HEK293 (cell line): ENCODE data around the gene STAMBP.
A peak's percentile ranks its signal among the peaks of the same experiment; 100 is the strongest.
"Not testable (repeated sequence)": the region's sequence is repeated elsewhere in the genome, so short reads cannot be mapped to it uniquely, and the experiment has no call there.

Experiments
- CTCF ChIA-PET: fragments of 350-600 bp; formaldehyde crosslinking; extraction: SDS; loops from one replicate; lab custom pipeline; 2021; ENCODE audit warnings: antibody characterized with exemption; lab: Yijun Ruan, JAX
- POLR2A ChIA-PET: fragments of 300-600 bp; formaldehyde crosslinking; extraction: SDS; loops from one replicate; lab custom pipeline; 2020; ENCODE audit warnings: antibody characterized with exemption, inconsistent platforms; lab: Yijun Ruan, JAX
- H3K27ac ChIP-seq: fragments of 200-500 bp; sonication (Bioruptor generic); 2 replicates; pipeline ENCODE4 v1.5.1; 2014; ENCODE audit warnings: low read depth, low read length, control low read depth, inconsistent platforms; ENCODE audit errors: extremely low read depth
- H3K36me3 ChIP-seq, 2 experiments: fragments of 200-500 bp in 1 of 2; sonication (Bioruptor generic) in 1 of 2; 1 replicate in 1 of 2; 2 replicates in 1 of 2; pipeline ENCODE4 v1.5.1; 2014 to 2017; ENCODE audit warnings: inconsistent platforms in 2 of 2, low read length in 2 of 2; ENCODE audit not compliant: control insufficient read depth in 2 of 2, insufficient read depth in 1 of 2
- H3K4me1 ChIP-seq: fragments of 200-500 bp; sonication (Bioruptor generic); 2 replicates; pipeline ENCODE4 v1.5.1; 2014; ENCODE audit warnings: mild to moderate bottlenecking, low read length, inconsistent platforms; ENCODE audit not compliant: control insufficient read depth, insufficient read depth
- H3K4me3 ChIP-seq: 2 replicates; pipeline ENCODE4 v1.5.1; 2011; ENCODE audit warnings: low read depth, mild to moderate bottlenecking, control low read depth, low read length, moderate library complexity
- H3K9me3 ChIP-seq: fragments of 200-500 bp; sonication (Bioruptor generic); 2 replicates; pipeline ENCODE4 v1.5.1; 2014; ENCODE audit warnings: low read depth, low read length, inconsistent platforms; ENCODE audit not compliant: control insufficient read depth, insufficient read depth
- GLIS1 ChIP-seq: fragments of 450-650 bp; formaldehyde crosslinking; IDR thresholded peaks from 2 replicates; pipeline ENCODE4 v1.5.1; 2016; ENCODE audit warnings: missing biosample characterization, missing genetic modification characterization
- GLIS2 ChIP-seq: fragments of 450-650 bp; formaldehyde crosslinking; IDR thresholded peaks from 2 replicates; pipeline ENCODE4 v1.5.1; 2016; ENCODE audit warnings: missing biosample characterization, missing genetic modification characterization
- KLF10 ChIP-seq: fragments of 450-650 bp; IDR thresholded peaks from 2 replicates; pipeline ENCODE4 v1.5.1; 2018; ENCODE audit warnings: missing biosample characterization, mild to moderate bottlenecking, missing genetic modification characterization
- MZF1 ChIP-seq: fragments of 450-650 bp; formaldehyde crosslinking; IDR thresholded peaks from 2 replicates; pipeline ENCODE4 v1.5.1; 2017; ENCODE audit warnings: missing biosample characterization, missing genetic modification characterization, borderline replicate concordance
- TCF7L2 ChIP-seq: IDR thresholded peaks from 2 replicates; pipeline ENCODE4 v1.6.1; 2011; ENCODE audit warnings: low read depth, mild to moderate bottlenecking, inconsistent platforms, low read length, moderate library complexity, borderline replicate concordance
- ZNF10 ChIP-seq: fragments of 450-650 bp; formaldehyde crosslinking; IDR thresholded peaks from 2 replicates; pipeline ENCODE4 v1.5.1; 2017; ENCODE audit warnings: missing biosample characterization, missing genetic modification characterization
- ZNF157 ChIP-seq: fragments of 450-650 bp; formaldehyde crosslinking; IDR thresholded peaks from 2 replicates; pipeline ENCODE4 v1.5.1; 2016; ENCODE audit warnings: missing biosample characterization, missing genetic modification characterization
- ZNF169 ChIP-seq: fragments of 450-650 bp; formaldehyde crosslinking; IDR thresholded peaks from 2 replicates; pipeline ENCODE4 v1.5.1; 2016; ENCODE audit warnings: missing biosample characterization, missing genetic modification characterization
- ZNF335 ChIP-seq: fragments of 450-650 bp; formaldehyde crosslinking; conservative IDR thresholded peaks from 2 replicates; pipeline ENCODE4 v1.5.1; 2016; ENCODE audit warnings: missing biosample characterization, missing genetic modification characterization
- ZNF341 ChIP-seq: fragments of 450-650 bp; formaldehyde crosslinking; IDR thresholded peaks from 2 replicates; pipeline ENCODE4; 2016; ENCODE audit warnings: low read depth, missing biosample characterization, missing genetic modification characterization
- ZNF350 ChIP-seq: fragments of 450-650 bp; formaldehyde crosslinking; IDR thresholded peaks from 2 replicates; pipeline ENCODE4 v1.5.0; 2017; ENCODE audit warnings: missing biosample characterization, mild to moderate bottlenecking, missing genetic modification characterization
- ZNF48 ChIP-seq: fragments of 450-650 bp; formaldehyde crosslinking; IDR thresholded peaks from 2 replicates; pipeline ENCODE4 v1.5.1; 2016; ENCODE audit warnings: missing biosample characterization, missing genetic modification characterization
- ZNF529 ChIP-seq: fragments of 450-650 bp; formaldehyde crosslinking; IDR thresholded peaks from 2 replicates; pipeline ENCODE4 v1.5.1; 2017; ENCODE audit warnings: missing genetic modification characterization, missing biosample characterization; ENCODE audit not compliant: insufficient replicate concordance
- ZNF596 ChIP-seq: fragments of 450-650 bp; IDR thresholded peaks from 2 replicates; pipeline ENCODE4 v1.5.0; 2018; ENCODE audit warnings: missing biosample characterization, mild to moderate bottlenecking, missing genetic modification characterization, moderate library complexity
- ZNF670 ChIP-seq: fragments of 450-650 bp; formaldehyde crosslinking; IDR thresholded peaks from 2 replicates; pipeline ENCODE4 v1.5.1; 2016; ENCODE audit warnings: missing biosample characterization, missing genetic modification characterization, low read depth
- ZNF76 ChIP-seq: fragments of 450-650 bp; formaldehyde crosslinking; IDR thresholded peaks from 2 replicates; pipeline ENCODE4; 2016; ENCODE audit warnings: low read depth, missing biosample characterization, missing genetic modification characterization, borderline replicate concordance
- TF ChIP-seq, protein P1 (sequence below): fragments of 450-650 bp; formaldehyde crosslinking; IDR thresholded peaks from 2 replicates; pipeline ENCODE4 v1.5.1; 2016; ENCODE audit warnings: missing biosample characterization, missing genetic modification characterization
- TF ChIP-seq, protein P2 (sequence below): fragments of 450-650 bp; formaldehyde crosslinking; IDR thresholded peaks from 2 replicates; pipeline ENCODE4 v1.5.1; 2016; ENCODE audit warnings: missing biosample characterization, missing genetic modification characterization, borderline replicate concordance
- TF ChIP-seq, protein P3 (sequence below): fragments of 450-650 bp; formaldehyde crosslinking; IDR thresholded peaks from 2 replicates; pipeline ENCODE4 v1.5.1; 2016; ENCODE audit warnings: missing biosample characterization, missing genetic modification characterization
- TF ChIP-seq, protein P4 (sequence below): fragments of 450-650 bp; formaldehyde crosslinking; IDR thresholded peaks from 2 replicates; pipeline ENCODE4 v1.5.1; 2016; ENCODE audit warnings: missing biosample characterization, missing genetic modification characterization

The STAMBP gene

DNA sequence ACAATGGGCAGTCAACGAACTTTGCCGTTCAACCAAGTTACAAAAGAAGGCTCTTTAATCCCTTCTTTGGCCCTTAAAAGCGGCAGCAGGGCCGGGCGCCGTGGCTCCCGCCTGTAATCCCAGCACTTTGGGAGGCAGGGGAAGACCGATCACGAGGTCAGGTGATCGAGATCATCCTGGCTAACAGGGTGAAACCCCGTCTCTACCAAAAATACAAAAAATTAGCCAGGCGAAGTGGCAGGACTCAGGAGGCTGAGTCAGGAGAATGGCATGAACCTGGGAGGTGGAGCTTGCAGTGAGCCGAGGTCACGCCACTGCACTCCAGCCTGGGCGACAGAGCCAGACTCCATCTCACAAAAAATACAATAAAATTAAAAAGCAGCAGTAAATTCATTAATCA lies 45.4 kb upstream of the STAMBP start:
- H3K27ac ChIP-seq, H3K4me1 ChIP-seq, H3K36me3 ChIP-seq, H3K4me3 ChIP-seq, H3K9me3 ChIP-seq, POLR2A ChIA-PET, CTCF ChIA-PET: not testable (repeated sequence)
- TF ChIP-seq, protein P1, sequence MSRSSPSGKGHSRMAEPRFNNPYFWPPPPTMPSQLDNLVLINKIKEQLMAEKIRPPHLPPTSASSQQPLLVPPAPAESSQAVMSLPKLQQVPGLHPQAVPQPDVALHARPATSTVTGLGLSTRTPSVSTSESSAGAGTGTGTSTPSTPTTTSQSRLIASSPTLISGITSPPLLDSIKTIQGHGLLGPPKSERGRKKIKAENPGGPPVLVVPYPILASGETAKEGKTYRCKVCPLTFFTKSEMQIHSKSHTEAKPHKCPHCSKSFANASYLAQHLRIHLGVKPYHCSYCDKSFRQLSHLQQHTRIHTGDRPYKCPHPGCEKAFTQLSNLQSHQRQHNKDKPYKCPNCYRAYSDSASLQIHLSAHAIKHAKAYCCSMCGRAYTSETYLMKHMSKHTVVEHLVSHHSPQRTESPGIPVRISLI (tag by site-specific recombination), result 0 out of 2 replicates have a peak, but pooled peaks have one; percentile 33

DNA sequence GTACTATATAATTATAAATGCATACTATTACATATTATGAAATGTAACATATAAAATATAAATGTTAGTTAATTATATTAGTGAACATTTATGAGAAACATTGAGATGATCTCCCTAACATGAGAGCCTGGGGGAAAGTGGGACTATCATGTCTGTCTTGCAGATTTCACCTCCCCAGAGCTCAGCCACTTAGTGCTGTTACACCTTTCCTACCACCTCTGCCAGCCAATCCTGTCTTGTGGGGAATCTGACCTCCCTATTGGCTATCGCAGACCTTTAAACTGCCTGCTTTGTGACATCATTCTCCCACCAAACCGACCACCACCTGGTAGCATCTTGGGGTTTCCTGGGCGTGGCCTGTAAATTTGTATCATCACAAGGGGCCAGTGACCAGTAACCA lies 44.9 kb upstream of the STAMBP start, which contains the start of gene C2orf78:
TSS of gene C2orf78 (plus strand) at position 301 of the 400 bp plus-strand sequence. CDS start 127 bp downstream, outside the sequence.
- CTCF ChIA-PET, H3K27ac ChIP-seq, POLR2A ChIA-PET: not testable (repeated sequence)

DNA sequence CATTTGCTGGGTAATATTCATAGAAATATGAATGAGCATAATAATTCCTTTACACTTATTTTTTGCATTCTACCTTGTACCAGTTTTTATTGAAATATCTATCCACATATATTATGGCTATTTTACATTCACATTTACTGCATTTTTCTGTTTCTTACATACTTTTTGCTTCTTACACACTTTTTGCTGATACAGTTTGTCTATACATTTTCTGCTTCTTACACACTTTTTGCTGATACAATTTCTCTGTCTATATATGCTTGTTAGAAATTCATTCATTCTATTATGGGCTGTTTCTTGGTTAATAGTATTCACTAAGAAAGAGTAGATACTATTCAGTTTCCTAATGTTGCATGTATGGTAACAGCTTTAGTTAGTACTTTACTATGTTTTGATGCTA lies 16.9 kb upstream of the STAMBP start:
- no peaks in the 10 kb centered on the region for H3K4me1 ChIP-seq
- ChIA-PET POLR2A (no interaction called here), CTCF (interaction anchor here (3.7 kb wide), 1 partner anchor 12 kb away, joined by 28 read pairs; no protein-coding TSS in a partner anchor)
- no peak for TF ChIP-seq ZNF169 (tag by site-specific recombination)
- TF ChIP-seq GLIS2 (tag by site-specific recombination), result no peak
- TF ChIP-seq ZNF350 (tag by site-specific recombination), result no peak
- TF ChIP-seq ZNF157, result no peak
- no peak for TF ChIP-seq ZNF596 (tag by site-specific recombination)
- TF ChIP-seq, protein P2, sequence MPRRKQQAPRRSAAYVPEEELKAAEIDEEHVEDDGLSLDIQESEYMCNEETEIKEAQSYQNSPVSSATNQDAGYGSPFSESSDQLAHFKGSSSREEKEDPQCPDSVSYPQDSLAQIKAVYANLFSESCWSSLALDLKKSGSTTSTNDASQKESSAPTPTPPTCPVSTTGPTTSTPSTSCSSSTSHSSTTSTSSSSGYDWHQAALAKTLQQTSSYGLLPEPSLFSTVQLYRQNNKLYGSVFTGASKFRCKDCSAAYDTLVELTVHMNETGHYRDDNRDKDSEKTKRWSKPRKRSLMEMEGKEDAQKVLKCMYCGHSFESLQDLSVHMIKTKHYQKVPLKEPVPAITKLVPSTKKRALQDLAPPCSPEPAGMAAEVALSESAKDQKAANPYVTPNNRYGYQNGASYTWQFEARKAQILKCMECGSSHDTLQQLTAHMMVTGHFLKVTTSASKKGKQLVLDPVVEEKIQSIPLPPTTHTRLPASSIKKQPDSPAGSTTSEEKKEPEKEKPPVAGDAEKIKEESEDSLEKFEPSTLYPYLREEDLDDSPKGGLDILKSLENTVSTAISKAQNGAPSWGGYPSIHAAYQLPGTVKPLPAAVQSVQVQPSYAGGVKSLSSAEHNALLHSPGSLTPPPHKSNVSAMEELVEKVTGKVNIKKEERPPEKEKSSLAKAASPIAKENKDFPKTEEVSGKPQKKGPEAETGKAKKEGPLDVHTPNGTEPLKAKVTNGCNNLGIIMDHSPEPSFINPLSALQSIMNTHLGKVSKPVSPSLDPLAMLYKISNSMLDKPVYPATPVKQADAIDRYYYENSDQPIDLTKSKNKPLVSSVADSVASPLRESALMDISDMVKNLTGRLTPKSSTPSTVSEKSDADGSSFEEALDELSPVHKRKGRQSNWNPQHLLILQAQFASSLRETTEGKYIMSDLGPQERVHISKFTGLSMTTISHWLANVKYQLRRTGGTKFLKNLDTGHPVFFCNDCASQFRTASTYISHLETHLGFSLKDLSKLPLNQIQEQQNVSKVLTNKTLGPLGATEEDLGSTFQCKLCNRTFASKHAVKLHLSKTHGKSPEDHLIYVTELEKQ (tag by site-specific recombination), result no peak
- TF ChIP-seq ZNF670, result no peak
- TF ChIP-seq GLIS1 (tag by site-specific recombination), result no peak
- TF ChIP-seq ZNF529 (tag by site-specific recombination), result no peak
- TF ChIP-seq, protein P3, sequence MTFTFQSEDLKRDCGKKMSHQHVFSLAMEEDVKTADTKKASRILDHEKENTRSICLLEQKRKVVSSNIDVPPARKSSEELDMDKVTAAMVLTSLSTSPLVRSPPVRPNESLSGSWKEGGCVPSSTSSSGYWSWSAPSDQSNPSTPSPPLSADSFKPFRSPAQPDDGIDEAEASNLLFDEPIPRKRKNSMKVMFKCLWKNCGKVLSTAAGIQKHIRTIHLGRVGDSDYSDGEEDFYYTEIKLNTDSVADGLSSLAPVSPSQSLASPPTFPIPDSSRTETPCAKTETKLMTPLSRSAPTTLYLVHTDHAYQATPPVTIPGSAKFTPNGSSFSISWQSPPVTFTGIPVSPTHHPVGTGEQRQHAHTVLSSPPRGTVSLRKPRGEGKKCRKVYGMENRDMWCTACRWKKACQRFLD (tag by site-specific recombination), result no peak
- no peak for TF ChIP-seq KLF10
- no peak for TF ChIP-seq TCF7L2
- no peak for TF ChIP-seq ZNF10 (tag by site-specific recombination)
- TF ChIP-seq ZNF335 (tag by site-specific recombination), result no peak
- TF ChIP-seq, protein P4, sequence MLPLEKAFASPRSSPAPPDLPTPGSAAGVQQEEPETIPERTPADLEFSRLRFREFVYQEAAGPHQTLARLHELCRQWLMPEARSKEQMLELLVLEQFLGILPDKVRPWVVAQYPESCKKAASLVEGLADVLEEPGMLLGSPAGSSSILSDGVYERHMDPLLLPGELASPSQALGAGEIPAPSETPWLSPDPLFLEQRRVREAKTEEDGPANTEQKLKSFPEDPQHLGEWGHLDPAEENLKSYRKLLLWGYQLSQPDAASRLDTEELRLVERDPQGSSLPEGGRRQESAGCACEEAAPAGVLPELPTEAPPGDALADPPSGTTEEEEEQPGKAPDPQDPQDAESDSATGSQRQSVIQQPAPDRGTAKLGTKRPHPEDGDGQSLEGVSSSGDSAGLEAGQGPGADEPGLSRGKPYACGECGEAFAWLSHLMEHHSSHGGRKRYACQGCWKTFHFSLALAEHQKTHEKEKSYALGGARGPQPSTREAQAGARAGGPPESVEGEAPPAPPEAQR, result no peak
- TF ChIP-seq ZNF76, result no peak
- no peak for TF ChIP-seq ZNF48 (tag by site-specific recombination)
- no peak for TF ChIP-seq MZF1
- TF ChIP-seq ZNF341 (tag by site-specific recombination), result no peak
- no peaks in the 10 kb centered on the region for H3K36me3 ChIP-seq
- no peak overlapping the region for H3K27ac ChIP-seq
- H3K4me3 ChIP-seq, result no peak overlapping the region
- no peaks in the 10 kb centered on the region for H3K9me3 ChIP-seq

More for the DNA sequence above, 44.9 kb upstream of the STAMBP start, which contains the start of gene C2orf78:
- not testable (repeated sequence) for H3K9me3 ChIP-seq, H3K4me1 ChIP-seq, H3K4me3 ChIP-seq, H3K36me3 ChIP-seq
